ENCODE results near the gene TEX54.

The TEX54 gene

DNA sequence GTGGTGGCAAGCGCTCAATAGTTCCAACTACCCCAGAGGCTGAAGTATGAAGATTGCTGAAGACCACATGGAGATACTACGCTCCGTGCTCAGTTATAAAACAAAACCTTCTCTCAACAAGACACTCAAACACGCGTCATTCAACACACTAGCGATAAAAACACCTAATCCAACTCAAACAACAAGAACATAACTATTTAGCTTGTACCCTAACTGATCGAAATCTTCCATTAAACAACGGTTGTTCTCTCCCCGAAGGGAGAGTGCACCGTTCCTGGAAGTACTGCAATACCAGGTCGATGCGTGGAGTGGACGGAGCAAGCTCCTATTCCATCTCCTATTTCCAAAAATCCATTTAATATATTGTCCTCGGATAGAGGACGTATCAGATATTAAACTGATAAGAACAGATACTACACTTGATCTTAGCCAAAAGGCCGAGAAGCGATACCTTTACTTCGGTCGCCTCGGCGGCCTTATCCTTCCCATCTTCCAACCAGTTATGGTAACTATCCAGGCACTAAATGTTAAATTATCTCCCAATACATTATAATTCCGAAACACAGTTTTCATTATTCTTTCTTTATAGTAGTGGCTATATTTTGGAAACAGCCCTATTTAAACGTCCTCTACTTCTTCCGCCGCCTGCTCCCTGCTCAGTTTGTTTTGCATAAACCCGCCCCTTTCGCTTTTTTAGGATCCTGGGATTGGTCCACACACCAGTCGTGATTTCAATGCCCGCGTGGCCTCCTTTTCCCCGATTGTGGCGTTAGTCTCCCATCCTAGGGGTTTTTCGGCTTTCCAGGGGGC, 8.9 kb upstream of the TEX54 start:
- peak overlapping the region; percentile 42 for H3K4me3 ChIP-seq (ENCODE audit: low read depth, low read length)
- CTCF ChIA-PET: interaction anchor here (0.8 to 2.3 kb wide), 3 partner anchors 20 to 944 kb away, joined by 4 to 9 read pairs (median 7); no protein-coding TSS in a partner anchor
- H3K4me1 ChIP-seq (ENCODE audit: control insufficient read depth, insufficient read depth, low read length): no peaks in the 10 kb centered on the region
- peak overlapping the region; percentile 92 for H3K27ac ChIP-seq (ENCODE audit: extremely low read depth, low read depth, low read length)
- H3K9me3 ChIP-seq (ENCODE audit: control insufficient read depth, insufficient read depth, low read depth, low read length): no peaks in the 10 kb centered on the region
- POLR2A ChIA-PET: interaction anchor here (0.6 to 3.4 kb wide), 58 partner anchors 9 to 1462 kb away, joined by 3 to 182 read pairs (median 6); partner anchors contain the start of genes AHNAK, B3GAT3, BSCL2 and C11orf98
- peaks cover 0 to 11% of the 10 kb centered on the region in 2 experiments; a peak in 2 of 3 replicates for H3K36me3 ChIP-seq (ENCODE audit: control insufficient read depth in 2 of 2, insufficient read depth in 1 of 2, low read length in 2 of 2)
- TF ChIP-seq, protein P1, sequence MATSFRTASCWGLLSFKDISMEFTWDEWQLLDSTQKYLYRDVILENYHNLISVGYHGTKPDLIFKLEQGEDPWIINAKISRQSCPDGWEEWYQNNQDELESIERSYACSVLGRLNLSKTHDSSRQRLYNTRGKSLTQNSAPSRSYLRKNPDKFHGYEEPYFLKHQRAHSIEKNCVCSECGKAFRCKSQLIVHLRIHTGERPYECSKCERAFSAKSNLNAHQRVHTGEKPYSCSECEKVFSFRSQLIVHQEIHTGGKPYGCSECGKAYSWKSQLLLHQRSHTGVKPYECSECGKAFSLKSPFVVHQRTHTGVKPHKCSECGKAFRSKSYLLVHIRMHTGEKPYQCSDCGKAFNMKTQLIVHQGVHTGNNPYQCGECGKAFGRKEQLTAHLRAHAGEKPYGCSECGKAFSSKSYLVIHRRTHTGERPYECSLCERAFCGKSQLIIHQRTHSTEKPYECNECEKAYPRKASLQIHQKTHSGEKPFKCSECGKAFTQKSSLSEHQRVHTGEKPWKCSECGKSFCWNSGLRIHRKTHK (tag by site-specific recombination; IDR thresholded peaks at IDR 0.05): no peak
- TF ChIP-seq ZNF239 (tag by site-specific recombination; IDR thresholded peaks at IDR 0.05) (peak; percentile 55), ZNF211 (tag by site-specific recombination; IDR thresholded peaks at IDR 0.05; ENCODE audit: low read depth) (no peak), MZF1 (tag by site-specific recombination; IDR thresholded peaks at IDR 0.05; ENCODE audit: borderline replicate concordance) (peak; percentile 88), ZNF223 (tag by site-specific recombination; IDR thresholded peaks at IDR 0.05) (0 out of 2 replicates have a peak, but pooled peaks have one; percentile 7), KLF8 (tag by site-specific recombination; IDR thresholded peaks at IDR 0.05) (peak; percentile 92), ZSCAN16 (tag by site-specific recombination; IDR thresholded peaks at IDR 0.05) (peak; percentile 83), ZNF157 (tag by site-specific recombination; IDR thresholded peaks at IDR 0.05) (no peak), ZBTB1 (tag by site-specific recombination; IDR thresholded peaks at IDR 0.05) (peak; percentile 23; the same call in 1 of the 2 replicates), ZNF140 (tag by site-specific recombination; IDR thresholded peaks at IDR 0.05) (no peak; the same call in 1 of the 2 replicates), KLF10 (tag by site-specific recombination; IDR thresholded peaks at IDR 0.05) (peak; percentile 95), GLIS2 (tag by site-specific recombination; IDR thresholded peaks at IDR 0.05) (peak; percentile 64; the same call in 1 of the 2 replicates), KLF9 (tag by site-specific recombination; IDR thresholded peaks at IDR 0.05; ENCODE audit: low read depth) (0 out of 2 replicates have a peak, but pooled peaks have one; percentile 34), ZNF274 (IDR thresholded peaks at IDR 0.05; ENCODE audit: low read length) (no peak), ZNF274 (tag by site-specific recombination; IDR thresholded peaks at IDR 0.05; ENCODE audit: borderline replicate concordance) (no peak), ZNF155 (tag by site-specific recombination; IDR thresholded peaks at IDR 0.05) (no peak), ZNF132 (tag by site-specific recombination; IDR thresholded peaks at IDR 0.05; ENCODE audit: borderline replicate concordance) (no peak), SP3 (tag by site-specific recombination; IDR thresholded peaks at IDR 0.05) (peak; percentile 73), ZNF2 (tag by site-specific recombination; IDR thresholded peaks at IDR 0.05) (peak; percentile 99), ZNF707 (tag by site-specific recombination; IDR thresholded peaks at IDR 0.05) (no peak), ZNF792 (tag by site-specific recombination; IDR thresholded peaks at IDR 0.05) (peak; percentile 75; the same call in 1 of the 2 replicates), ZNF791 (tag by site-specific recombination; IDR thresholded peaks at IDR 0.05) (no peak)
- TF ChIP-seq, protein P2, sequence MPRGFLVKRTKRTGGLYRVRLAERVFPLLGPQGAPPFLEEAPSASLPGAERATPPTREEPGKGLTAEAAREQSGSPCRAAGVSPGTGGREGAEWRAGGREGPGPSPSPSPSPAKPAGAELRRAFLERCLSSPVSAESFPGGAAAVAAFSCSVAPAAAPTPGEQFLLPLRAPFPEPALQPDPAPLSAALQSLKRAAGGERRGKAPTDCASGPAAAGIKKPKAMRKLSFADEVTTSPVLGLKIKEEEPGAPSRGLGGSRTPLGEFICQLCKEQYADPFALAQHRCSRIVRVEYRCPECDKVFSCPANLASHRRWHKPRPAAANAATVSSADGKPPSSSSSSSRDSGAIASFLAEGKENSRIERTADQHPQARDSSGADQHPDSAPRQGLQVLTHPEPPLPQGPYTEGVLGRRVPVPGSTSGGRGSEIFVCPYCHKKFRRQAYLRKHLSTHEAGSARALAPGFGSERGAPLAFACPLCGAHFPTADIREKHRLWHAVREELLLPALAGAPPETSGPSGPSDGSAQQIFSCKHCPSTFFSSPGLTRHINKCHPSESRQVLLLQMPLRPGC (tag by site-specific recombination; IDR thresholded peaks at IDR 0.05): peak; percentile 93
- TF ChIP-seq, protein P3, sequence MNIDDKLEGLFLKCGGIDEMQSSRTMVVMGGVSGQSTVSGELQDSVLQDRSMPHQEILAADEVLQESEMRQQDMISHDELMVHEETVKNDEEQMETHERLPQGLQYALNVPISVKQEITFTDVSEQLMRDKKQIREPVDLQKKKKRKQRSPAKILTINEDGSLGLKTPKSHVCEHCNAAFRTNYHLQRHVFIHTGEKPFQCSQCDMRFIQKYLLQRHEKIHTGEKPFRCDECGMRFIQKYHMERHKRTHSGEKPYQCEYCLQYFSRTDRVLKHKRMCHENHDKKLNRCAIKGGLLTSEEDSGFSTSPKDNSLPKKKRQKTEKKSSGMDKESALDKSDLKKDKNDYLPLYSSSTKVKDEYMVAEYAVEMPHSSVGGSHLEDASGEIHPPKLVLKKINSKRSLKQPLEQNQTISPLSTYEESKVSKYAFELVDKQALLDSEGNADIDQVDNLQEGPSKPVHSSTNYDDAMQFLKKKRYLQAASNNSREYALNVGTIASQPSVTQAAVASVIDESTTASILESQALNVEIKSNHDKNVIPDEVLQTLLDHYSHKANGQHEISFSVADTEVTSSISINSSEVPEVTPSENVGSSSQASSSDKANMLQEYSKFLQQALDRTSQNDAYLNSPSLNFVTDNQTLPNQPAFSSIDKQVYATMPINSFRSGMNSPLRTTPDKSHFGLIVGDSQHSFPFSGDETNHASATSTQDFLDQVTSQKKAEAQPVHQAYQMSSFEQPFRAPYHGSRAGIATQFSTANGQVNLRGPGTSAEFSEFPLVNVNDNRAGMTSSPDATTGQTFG (tag by site-specific recombination; IDR thresholded peaks at IDR 0.05; ENCODE audit: borderline replicate concordance): no peak
- TF ChIP-seq, protein P4, sequence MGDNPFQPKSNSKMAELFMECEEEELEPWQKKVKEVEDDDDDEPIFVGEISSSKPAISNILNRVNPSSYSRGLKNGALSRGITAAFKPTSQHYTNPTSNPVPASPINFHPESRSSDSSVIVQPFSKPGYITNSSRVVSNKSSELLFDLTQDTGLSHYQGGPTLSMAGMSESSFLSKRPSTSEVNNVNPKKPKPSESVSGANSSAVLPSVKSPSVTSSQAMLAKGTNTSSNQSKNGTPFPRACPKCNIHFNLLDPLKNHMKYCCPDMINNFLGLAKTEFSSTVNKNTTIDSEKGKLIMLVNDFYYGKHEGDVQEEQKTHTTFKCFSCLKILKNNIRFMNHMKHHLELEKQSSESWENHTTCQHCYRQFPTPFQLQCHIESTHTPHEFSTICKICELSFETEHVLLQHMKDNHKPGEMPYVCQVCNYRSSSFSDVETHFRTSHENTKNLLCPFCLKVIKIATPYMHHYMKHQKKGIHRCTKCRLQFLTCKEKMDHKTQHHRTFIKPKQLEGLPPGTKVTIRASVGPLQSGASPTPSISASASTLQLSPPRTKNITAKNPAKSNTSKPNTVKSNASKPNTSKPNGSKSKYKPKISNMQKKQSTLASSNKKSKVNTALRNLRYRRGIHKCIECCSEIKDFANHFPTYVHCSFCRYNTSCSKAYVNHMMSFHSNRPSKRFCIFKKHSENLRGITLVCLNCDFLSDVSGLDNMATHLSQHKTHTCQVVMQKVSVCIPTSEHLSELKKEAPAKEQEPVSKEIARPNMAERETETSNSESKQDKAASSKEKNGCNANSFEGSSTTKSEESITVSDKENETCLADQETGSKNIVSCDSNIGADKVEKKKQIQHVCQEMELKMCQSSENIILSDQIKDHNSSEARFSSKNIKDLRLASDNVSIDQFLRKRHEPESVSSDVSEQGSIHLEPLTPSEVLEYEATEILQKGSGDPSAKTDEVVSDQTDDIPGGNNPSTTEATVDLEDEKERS (tag by site-specific recombination; IDR thresholded peaks at IDR 0.05): no peak
- TF ChIP-seq, protein P5, sequence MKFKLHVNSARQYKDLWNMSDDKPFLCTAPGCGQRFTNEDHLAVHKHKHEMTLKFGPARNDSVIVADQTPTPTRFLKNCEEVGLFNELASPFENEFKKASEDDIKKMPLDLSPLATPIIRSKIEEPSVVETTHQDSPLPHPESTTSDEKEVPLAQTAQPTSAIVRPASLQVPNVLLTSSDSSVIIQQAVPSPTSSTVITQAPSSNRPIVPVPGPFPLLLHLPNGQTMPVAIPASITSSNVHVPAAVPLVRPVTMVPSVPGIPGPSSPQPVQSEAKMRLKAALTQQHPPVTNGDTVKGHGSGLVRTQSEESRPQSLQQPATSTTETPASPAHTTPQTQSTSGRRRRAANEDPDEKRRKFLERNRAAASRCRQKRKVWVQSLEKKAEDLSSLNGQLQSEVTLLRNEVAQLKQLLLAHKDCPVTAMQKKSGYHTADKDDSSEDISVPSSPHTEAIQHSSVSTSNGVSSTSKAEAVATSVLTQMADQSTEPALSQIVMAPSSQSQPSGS (tag by site-specific recombination; IDR thresholded peaks at IDR 0.05; ENCODE audit: low read depth): peak; percentile 81

All from HEK293 (cell line).